Stimulated activated CD8-positive, alpha-beta memory T cell treated with anti-CD3 and anti-CD28 coated beads, Interleukin-12 subunit alpha, Interleukin-12 subunit beta, amount 100 ng/mL, for 1 hour (primary cell): ENCODE data around the gene DIDO1.
"Not testable (repeated sequence)": the region's sequence is repeated elsewhere in the genome, so short reads cannot be mapped to it uniquely, and the experiment has no call there.

Experiments
- DNase-seq: peaks from one replicate; pipeline ENCODE4 v3.0.0-alpha.2; 2020; ENCODE audit warnings: low read depth

Gene DIDO1

GRCh38 chr20:62962891-62963613, 36.7 kb upstream of the DIDO1 start:
- DNase-seq: no peak

- DNase-seq: no peak
Observed at GRCh38 chr20:62962221-62962879, 36.0 kb upstream of the DIDO1 start.

GRCh38 chr20:62961799-62962198, 35.5 kb upstream of the DIDO1 start:
- no peak for DNase-seq

GRCh38 chr20:62961310-62961783, 35.0 kb upstream of the DIDO1 start:
- no peak for DNase-seq

GRCh38 chr20:62960446-62961309, 34.4 kb upstream of the DIDO1 start:
- DNase-seq: not testable (repeated sequence)

- no peak for DNase-seq
Observed at GRCh38 chr20:62959998-62960436, 33.7 kb upstream of the DIDO1 start.

GRCh38 chr20:62959101-62959971, 33.0 kb upstream of the DIDO1 start:
- no peak for DNase-seq

GRCh38 chr20:62958388-62959100, 32.2 kb upstream of the DIDO1 start:
- DNase-seq: no peak

- no peak for DNase-seq
Observed at GRCh38 chr20:62957136-62958117, 31.1 kb upstream of the DIDO1 start.

- no peak for DNase-seq
Observed at GRCh38 chr20:62956387-62957135, 30.3 kb upstream of the DIDO1 start.

GRCh38 chr20:62955519-62956386, 29.4 kb upstream of the DIDO1 start:
- no peak for DNase-seq

GRCh38 chr20:62953839-62954703, 27.8 kb upstream of the DIDO1 start:
- peak; percentile 44 for DNase-seq

GRCh38 chr20:62952968-62953838, 26.9 kb upstream of the DIDO1 start:
- no peak for DNase-seq

GRCh38 chr20:62952373-62952967, 26.2 kb upstream of the DIDO1 start, which contains the start of gene SLC17A9:
Gene SLC17A9, plus strand, starts transcription at chr20:62952709. Its CDS starts 122 bp downstream, at chr20:62952831.
- DNase-seq: peak; percentile 19

- no peak for DNase-seq
Observed at GRCh38 chr20:62951896-62952372, 25.6 kb upstream of the DIDO1 start.
